ENCODE data around the gene CAPN15.

GRCh38 chr16:519425-519824, 8.1 kb upstream of the CAPN15 start:
- TF ChIP-seq, protein P1, sequence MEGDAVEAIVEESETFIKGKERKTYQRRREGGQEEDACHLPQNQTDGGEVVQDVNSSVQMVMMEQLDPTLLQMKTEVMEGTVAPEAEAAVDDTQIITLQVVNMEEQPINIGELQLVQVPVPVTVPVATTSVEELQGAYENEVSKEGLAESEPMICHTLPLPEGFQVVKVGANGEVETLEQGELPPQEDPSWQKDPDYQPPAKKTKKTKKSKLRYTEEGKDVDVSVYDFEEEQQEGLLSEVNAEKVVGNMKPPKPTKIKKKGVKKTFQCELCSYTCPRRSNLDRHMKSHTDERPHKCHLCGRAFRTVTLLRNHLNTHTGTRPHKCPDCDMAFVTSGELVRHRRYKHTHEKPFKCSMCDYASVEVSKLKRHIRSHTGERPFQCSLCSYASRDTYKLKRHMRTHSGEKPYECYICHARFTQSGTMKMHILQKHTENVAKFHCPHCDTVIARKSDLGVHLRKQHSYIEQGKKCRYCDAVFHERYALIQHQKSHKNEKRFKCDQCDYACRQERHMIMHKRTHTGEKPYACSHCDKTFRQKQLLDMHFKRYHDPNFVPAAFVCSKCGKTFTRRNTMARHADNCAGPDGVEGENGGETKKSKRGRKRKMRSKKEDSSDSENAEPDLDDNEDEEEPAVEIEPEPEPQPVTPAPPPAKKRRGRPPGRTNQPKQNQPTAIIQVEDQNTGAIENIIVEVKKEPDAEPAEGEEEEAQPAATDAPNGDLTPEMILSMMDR (conservative IDR thresholded peaks at IDR 0.05 in 1 of 2, IDR thresholded peaks at IDR 0.05 in 1 of 2; ENCODE audit: extremely low read depth in 1 of 2, insufficient read depth in 1 of 2, low read depth in 1 of 2, low read length in 2 of 2): no peak
- TF ChIP-seq EZH2 (IDR thresholded peaks at IDR 0.05; ENCODE audit: borderline replicate concordance, low read length): no peak
